HG03520 (cell line): ENCODE measurements around the gene ELK4.
"Not testable (repeated sequence)": the region's sequence is repeated elsewhere in the genome, so short reads cannot be mapped to it uniquely, and the experiment has no call there.

Experiments
- ATAC-seq: cut with Tn5 transposase; IDR thresholded peaks from one replicate; pipeline ENCODE4 v1.9.1; 2021; ENCODE audit warnings: mild to moderate bottlenecking, moderate library complexity; ENCODE audit not compliant: unreplicated experiment

Gene ELK4

DNA sequence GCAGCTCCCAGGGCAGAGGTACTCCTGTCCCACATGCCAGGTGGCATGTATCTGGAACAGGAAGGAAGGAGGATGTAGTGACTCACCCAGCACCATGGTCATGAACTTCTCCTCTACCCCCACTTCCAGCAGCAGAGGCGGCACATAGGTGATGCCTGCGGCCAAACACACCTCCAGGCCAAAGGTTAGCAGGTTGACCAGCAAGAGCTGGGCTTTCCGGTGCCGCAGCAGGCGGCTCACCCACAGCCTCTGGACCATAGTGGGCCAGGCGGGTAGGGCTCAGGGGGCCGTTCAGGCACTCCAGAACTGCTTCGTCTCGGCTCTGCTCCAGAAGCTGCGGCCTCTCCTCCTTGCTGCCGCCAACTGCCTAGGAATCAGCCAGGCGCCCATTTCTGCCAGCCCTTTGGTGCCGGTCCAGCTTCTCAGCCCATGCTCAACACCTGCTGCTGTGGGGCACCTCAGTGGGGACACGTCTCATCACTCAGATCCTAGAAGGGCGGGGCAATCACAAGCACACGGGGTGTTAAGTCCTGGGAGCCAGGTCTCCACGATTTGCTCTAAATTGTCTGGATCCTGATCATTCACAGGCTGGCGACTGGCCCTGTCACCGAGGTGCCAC is 32.7 kb upstream of the ELK4 start:
- no peak for ATAC-seq

DNA sequence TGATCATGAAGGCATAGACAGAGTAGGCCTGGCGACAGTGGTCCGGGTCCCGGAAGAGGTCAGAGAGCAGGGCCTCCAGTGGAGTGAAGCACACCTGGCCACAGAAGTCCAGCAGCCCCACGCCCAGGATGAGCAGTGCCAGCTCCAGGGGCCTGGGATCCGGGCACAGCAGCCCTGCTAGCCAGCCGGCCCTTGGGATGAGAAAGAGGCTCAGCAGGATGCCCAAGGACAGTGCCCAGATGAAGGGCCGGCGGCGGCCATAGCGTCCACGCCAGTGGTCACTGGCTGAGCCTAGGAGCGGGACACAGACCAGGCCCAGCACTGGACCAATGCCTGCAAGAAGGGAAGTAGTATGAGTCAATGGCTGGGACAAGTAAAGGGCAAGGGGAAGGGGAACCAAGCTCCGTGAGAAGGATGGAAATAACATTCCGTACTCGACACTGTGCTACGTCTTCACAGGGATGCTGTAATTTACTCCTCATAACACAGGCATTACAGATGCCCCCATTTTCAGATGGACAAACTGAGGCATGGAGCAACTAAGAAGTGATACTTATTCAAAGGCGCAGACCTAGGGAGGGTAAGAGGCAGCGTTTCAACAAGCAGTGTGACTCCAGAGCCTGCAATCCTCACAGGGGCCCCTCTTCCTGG is 31.6 kb upstream of the ELK4 start:
- ATAC-seq: no peak

DNA sequence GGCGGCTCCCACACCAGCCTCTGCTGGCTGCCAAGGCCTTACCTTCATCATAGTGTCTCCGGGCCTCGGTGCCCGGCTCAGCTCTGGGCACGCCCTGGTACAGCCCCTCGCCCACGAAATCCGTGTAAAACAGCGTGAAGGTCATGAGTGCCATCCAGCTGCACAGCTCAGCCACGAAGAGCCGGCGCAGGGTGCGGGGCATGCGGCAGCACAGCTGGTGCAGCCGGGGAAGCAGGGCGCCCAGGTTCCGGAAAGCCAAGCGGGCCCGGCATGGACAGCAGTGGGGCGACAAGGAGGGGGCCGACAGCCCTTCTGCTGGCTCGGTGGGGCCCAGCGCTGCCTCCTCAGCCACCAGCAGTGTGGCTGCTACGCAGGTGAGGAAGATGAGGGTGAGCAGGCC is 31.0 kb upstream of the ELK4 start:
- ATAC-seq: no peak

DNA sequence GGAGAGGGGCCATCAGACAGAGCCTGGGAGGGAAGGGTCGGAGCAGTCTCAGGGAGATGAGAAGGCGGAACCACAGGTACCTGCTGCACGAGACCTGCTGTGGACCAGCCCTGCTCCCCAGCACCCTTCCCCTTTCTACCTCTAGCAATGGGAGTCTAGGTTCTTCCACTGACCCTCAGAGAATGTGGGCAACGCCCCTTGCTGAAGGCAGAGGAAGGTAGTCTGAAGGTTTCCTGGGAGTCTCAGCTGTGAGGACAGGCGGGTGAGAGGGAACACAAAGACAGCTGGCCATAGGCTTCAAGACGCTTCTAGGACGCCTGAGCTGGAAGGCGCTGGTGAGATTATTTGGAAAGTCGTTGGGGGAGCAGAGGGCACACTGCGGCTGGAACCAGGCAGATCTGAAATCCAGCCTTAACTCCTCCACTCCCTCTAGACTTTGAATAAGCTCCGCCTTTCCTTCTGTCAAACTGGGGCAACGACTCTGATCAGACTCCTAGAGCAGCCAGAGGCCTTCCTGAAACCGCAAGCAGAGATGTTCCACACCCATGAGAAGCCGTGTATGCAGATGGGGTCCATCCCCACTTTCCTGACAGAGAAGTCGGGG is 30.4 kb upstream of the ELK4 start:
- ATAC-seq: no peak

DNA sequence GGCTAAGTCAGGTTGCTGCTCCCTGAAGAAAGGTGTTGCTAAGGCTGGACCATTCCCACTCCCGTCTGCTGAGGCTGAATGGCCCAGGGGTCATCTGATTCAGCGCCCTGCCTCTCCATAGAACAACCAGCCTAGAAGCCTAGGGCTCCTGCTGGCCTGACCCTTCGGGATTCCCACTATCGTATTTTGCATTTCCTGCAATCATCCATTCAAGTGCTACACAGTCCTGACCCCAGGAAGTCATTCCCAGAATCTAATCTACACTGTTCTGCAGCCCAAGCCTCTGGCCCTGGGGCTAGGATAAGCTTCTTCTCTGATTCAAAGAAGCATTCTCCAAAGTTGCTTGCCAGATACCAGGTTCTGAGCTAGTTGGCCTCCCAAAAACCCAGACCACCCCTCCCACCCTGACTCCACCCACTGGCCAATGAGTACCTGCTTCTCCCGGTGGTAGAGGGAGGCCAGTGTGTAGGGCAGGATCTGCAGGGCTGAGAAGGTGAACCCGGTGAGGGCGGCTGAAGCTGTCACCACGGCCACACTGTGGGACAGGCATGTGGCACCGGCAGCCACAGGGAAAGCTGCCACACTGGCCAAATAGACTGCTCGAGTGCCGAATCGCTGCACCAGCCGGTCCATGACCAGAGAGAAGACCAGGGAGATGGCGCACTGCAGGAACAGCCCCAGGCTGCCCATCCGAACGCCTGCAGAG is 29.8 kb upstream of the ELK4 start:
- ATAC-seq: no peak

DNA sequence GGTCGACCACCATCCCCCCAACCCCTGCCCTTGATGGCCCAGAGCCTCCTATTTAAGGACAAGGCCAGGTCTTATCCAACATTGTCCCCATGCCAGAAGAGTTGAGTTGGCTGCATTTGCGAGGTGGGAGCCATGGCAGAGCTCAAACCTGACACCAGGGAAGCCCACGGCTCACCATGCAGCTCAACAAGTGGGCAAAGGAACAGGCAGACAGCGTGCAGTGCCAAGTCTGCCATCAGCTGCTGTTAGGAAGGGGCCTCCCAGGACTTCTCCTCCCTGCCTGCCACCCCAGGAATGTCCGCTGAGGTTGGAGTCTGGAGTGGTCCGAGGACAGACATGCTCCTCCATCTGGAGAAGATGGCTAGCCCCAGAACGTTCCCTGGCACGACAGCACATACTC is 28.6 kb upstream of the ELK4 start:
- no peak for ATAC-seq

DNA sequence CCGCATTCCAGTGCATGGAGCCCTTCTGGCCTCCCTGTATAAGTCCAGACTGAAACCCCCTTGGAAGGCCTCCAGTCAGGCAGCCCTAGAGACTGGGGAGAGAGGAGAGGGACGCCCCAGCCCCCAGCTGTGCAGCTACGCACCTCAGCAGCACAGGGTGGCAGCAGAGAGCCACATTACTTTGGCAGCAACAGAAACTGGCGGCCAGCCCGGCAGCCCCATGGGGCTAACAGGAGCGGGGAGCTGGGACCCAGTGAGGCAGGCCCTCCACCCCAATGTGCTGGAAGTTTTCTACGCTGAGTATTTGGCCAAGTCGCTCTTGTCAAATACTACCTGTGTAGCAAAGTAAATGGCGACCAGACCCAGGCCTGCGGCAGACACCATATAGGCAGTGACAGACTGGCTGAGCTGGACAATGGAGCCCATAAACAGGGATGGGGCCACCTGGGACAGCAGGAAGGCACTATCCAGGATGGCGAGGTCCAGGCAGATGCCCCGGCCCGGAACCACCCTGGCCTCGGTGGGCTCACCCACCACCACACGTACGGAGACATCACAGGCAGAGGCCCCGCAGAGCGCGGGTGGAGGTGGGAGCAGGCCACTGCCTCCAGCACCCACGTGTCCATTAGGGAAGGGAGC is 27.3 kb upstream of the ELK4 start:
- ATAC-seq: no peak

DNA sequence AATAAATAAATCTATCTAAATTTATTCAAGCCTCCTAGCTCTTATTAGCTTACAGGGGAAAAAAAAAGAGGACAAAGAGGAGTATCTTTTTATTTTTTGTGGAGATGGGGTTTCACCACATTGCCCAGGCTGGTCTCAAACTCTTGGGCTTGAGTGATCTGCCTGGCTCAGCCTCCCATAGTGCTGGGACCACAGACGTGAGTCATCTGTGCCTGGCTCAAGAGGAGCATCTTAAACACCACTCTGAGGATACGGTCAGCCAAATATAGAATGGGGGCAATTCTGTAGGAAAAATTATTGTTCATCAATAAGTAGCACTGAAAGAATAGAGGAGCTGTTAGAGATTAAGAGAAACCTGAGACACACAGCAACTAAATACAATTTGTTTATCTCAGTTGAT is 24.4 kb upstream of the ELK4 start:
- no peak for ATAC-seq

DNA sequence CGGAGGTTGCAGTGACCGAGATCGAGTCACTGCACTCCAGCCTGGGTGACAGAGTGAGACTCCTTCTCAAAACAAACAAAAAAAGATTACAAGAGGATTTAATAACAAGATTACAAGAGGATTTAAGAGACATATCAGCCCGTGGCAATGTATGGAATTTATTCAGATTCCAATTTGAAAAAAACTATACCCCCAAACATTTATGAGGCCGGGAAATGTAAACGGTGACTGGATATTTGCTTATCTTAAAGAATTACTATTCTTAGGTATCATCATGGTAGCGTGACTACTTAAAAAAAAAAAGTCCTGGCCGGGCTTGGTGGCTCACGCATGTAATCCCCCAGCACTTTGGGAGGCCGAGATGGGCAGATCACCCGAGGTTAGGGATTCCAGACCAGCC is 21.2 kb upstream of the ELK4 start:
- no peak for ATAC-seq

DNA sequence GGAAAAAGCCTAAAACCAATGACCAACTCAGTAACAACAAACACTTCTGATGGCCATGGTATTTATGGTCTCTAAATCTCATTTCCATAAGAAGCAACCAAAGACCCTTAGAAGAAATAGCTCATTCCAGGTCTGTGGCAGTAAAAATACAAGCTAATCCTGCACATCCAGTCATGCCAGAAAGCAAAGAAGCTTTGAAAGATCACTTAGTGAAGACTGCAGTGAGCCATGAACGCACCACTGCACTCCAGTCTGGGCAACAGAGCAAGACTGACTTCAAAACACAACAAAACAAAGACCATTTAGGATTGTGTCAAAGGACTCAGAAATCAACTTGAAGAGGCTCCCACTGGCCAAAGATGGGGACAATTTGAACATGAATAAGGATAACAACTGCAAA is 18.4 kb upstream of the ELK4 start:
- ATAC-seq: no peak

DNA sequence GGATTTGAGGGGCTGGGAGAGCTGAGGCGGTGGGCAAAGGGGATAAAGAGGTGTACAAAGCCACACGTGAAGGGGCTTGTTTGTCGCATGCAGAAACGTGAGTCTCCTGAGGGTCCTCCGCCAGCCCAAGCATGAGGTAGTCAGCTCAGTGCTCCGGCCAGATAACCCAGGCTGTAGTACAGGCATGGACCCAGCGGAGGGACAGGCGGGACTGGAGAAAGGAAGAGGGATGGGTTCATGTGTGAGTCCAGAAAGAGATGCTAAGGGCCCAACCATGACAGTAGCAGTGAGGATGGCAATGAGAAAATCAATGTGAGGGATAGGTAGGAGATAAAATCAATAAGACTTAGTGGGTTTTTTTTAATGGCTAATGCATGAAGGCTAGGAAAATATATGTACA is 13.7 kb upstream of the ELK4 start:
- no peak for ATAC-seq

DNA sequence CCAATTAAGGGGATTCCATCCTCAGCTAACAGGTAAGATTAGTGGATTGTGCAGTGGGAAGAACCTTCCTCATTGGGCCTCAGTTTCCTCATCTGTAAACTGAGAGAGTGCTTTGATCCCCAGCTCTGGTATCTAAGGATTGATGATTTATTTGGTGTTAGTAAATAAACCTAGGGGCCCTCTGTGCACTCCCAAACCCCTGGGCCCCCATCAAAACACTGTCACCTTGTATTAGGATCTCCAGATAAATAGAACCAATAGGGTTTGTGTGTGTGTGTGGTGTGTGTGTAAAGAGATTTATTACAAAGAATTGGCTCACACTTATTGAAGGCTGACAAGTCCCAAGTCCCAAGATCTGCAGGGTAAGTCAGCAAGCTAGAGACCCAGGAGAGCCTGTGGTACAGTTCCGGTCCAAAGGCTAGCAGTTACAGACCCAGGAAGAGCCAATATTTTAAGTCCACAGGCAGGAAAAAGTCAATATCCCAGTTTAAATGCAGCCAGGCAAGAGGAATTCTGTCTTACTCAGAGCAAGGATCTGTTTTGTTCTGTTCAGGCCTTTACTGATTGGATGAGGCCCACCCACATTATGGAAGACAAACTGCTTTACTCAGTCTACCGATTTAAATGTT is 11.0 kb upstream of the ELK4 start:
- no peak for ATAC-seq

DNA sequence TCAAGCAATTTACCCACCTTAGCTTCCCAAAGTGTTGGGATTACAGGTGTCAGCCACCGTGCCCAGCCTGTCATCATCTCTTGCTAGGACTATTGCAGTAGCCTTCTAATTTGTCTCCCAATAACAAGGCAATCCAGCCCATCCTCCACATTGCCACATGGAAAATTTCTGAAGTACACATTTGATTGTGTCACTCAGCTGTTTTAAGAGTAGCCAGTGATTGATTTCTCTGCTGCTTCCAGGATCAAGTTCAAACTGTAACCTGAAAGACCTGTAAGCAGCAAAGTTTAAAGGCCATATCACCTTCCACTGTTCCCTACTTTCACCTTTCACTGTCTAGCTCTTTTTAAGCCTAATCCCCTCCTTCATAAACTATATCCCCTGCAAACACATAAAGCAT is 7.8 kb upstream of the ELK4 start:
- no peak for ATAC-seq

DNA sequence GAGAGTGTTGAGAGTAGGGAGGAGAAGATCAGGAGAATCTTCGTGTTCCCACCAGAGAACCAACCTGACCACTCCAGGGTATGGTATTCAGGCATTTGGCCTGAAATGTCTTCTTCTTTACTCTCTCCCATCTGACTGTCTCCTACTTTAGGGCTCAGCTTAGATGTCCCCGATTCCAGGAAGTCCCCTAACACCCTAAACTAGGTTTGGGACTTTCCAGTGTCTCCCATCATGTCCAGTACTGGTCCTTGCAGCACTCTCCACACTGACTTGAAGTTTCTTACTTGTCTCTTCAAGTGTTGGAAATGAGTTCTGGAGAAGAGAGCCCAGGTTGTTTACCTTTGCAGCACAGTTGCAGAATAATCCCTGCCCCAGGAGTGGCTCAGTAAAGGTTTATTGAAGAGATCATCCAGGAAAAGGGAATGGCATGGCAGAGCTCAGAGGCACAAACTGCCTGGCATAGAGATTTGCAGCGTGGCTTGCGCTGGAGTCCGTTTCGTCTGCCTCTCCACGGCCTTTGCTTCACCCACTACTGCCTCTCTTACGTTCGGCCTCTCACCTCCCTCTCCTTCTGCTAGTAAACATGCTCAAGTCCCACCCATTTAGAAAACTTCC is 6.2 kb upstream of the ELK4 start:
- ATAC-seq: no peak

DNA sequence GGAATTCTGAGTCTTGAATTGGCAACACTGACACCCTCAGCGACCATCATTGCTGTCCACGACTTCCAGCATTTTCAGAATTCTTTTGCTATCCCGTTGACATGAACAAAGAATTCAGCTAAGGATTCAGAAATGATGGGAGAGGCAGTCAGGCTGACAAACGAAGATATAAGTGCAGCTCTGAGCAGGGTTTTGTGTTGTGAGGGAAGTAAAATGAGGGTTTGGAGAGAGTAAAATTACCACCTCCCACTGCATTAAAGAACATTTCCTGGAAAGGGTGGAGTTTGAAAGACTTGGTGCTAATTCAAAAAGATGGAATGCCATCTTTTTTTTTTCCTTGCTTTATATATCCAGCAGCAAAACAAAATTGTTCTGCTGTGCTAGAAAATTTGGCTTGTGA is 4.9 kb upstream of the ELK4 start:
- ATAC-seq: no peak

DNA sequence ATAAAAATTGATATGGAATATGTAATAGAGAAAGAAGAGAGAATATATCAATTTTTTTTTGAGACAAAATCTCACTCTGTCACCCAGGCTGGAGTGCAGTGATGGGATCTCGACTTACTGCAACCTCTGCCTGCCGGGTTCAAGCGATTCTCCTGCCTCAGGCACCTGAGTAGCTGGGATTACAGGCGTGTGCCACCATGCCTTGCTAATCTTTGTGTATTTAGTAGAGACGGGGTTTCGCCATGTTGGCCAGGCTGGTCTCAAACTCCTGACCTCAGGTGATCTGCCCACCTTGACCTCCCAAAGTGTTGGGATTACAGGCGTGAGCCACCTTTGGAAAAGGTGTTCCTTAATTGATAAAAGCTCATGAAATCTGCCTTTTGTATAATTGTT is 4.3 kb upstream of the ELK4 start:
- not testable (repeated sequence) for ATAC-seq

DNA sequence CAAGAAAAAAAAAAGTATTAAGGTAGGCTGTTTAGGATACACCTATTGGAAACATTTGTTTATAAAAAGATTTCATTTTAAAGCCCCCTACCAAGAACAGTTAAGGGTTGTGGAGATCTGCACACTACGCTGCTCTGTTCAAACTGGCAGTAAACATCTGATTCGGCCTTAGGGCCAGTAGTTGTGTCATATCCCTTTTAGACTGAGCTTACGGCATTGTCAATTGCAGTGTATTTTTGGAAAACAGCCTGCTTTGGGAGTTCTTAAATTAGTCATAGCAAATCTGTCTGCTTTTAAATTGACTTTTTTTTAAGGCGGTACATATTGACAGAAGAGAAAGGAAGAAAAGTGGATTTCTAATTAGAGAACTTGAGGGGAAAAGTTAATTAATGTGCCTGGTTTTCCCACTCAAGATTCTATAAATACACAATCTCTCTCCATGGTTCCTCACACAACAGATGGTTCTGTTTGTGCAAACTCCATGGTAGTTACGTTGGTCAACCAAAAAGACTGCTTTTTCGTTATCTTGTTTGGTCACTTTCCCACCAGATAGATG is 1.7 kb upstream of the ELK4 start:
- ATAC-seq: no peak

DNA sequence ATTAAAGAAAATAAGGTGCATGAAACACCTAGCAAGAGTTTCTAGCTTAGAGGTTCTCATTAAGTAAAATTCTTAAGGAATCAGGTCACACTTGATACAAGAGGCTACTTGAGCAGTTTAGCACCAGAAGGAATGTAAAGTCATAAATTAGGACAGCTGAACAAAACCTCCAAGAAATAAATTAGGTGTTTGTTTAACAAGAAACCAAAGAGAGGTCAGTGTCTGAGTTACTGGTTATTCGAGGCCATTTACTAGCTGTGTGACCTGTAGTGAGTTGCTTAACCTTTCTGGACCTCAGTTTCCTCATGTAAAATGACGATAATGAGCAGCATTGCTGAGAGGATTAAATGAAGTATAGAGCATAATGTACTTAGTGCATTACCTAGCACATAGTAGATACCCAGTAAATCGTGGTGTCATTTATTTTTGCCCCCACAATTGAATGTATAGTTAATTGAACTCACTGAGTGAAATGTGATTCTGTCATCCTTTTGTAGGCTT is 908 bp upstream of the ELK4 start:
- no peak for ATAC-seq

DNA sequence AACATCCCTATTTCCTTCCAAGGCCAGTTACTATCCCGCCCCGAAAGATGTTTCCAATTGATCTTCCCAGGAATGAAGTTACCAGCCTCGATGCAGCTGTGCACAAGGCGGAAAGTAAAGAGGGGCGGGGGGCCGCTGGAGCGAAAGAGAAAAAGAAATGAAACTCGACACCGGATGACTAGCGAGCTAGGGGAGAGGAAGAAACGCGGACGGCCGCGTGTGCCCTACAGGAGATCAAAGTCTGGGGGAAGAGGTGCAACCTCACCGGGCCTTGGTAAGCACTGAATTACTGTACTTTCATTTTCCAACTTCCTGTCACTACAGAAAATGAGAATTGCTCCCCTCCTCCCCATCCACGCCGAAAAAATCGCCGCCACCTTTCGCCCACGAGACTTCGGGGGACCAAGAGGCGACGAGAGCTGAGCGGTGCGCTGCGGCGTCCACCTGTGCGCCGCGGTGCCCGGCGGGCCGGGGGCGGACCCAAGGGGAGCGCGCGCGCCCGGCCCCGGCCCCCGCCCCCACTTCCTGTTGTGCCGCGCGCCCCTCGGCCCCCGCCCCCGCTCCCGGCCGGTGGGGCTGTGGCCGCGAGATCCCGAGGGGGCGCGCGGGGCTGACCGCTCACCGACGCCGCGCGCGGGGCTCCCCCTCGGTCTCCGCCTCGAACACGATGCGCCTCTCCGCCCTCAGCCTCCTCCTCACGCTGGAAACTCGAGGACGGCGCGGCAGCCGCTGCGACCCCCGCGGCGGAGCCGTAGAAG is 622 bp downstream of the ELK4 start:
- peak; percentile 51 for ATAC-seq

DNA sequence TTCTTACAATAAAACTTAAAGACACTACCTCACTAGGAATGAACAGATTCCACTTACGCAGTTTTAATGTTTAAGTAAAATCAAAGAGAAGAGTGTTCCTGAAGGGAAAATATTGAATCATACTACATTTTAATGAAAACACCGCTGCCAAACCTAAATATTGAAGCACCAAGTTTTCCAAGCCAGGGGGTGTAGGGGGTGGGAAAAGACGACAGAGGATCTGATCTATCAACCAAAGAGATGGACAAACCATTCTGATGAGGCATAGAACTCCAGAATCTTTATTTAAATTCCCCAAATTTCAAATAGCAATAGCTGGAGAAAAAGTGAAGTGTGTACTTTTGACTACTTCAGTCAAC is 1.2 kb downstream of the ELK4 start:
- no peak for ATAC-seq
